MV-4-11 (cell line): ENCODE data around the gene RNF220.

Source experiments
- DNase-seq: peaks from one replicate; lab custom pipeline; 2025; lab: John Stamatoyannopoulos, UW

Gene RNF220

GRCh38 chr1:44587796-44588460, 182.9 kb downstream of the RNF220 start:
- DNase-seq, result no peak

DNA sequence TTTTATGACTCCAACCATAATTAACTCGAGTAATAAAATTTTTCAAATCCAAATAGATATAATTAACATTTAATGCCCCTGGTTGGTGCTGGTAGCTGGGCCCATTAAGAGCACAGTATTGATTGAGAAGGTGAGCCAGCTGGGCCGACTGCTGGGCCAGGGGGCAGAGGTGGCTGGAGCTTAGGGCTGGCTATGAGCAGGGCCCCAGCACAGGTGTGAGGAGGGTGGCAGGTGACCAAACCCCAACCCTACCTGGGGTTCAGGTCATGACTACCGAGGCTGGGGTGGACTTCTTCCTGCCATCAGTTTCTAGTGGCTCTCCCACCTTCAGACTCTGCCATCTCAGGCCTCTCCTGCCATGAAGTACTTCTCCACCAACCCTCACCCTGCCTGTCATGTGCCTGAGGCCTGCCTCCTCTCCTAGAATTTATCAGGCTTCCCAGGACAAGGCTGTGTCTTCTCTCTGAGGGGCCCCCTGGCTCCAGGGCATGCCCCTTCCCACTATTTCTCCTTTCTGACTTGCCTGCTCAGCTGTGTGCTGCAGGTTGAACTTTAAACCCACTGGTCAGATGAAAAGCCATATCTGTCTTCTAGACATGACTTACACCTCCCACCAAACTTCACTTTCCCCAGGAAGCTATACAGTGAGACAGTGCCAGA, 183.6 kb downstream of the RNF220 start:
- DNase-seq, result no peak

GRCh38 chr1:44590475-44590874, 185.4 kb downstream of the RNF220 start:
- no peak for DNase-seq

- DNase-seq, result peak; percentile 50
These were observed 186.3 kb downstream of the RNF220 start for GRCh38 chr1:44591381-44591780.

GRCh38 chr1:44592208-44593145, 187.4 kb downstream of the RNF220 start:
- no peak for DNase-seq

DNA sequence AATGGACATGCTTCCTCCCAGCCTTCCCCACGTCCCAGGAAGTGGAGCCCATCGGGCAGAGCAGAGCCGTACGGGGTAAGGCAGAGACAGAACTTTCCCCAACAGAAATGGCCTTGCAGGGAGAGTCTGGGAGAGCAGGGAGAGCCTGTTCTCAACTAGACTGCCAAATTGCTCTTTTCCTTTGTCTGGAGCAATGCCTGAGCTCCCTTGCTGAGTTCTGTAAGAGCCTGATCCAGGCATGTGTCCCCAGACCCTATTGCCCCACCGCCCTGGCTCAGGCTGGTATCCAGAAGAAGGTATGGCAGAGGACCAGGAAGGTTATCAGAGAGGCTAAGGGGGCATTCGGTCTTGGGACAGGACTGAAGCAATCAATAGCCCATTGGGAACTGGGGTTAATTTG, 189.3 kb downstream of the RNF220 start:
- no peak for DNase-seq

DNA sequence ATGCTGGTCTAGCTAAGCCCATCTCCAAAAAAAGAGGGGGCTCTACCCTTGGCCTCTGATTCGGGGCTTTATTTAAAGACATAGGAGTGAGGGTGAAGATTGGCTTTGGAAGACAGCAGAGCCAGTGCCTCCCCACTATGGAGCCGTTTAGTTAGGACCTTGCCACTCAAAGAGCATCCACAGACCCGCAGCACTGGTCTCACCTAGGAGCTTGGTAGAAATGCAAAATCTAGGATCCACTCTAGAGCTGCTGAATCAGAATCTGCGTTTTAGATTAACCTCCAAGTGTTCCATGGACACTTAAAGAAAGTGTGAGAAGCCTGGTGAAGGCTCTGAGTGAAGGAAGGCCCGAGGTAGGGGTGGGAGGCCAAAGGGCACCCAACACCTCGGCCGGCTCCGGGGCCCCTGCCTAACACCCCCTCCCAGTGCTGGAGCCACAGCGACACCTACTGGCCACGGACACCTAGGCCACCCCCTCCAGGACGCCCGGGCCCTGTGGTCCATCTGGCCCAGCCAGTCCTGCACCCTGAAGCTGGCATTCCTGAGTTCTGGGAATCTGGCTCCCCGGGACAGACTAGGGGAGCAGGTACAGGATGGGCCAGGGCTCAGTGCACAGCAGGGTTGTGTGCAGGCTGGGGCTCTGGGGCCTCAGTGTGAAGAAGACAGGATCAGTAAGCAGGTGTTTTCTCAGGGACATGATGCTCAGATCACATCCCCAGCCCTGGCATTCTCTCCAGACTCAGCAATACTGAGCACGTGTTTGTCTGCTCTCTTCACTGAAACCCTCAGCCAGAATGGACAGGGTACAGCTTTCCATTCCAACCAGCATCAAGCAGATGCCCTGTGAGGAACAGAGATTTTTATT, 190.0 kb downstream of the RNF220 start:
- DNase-seq, result peak; percentile 17

DNA sequence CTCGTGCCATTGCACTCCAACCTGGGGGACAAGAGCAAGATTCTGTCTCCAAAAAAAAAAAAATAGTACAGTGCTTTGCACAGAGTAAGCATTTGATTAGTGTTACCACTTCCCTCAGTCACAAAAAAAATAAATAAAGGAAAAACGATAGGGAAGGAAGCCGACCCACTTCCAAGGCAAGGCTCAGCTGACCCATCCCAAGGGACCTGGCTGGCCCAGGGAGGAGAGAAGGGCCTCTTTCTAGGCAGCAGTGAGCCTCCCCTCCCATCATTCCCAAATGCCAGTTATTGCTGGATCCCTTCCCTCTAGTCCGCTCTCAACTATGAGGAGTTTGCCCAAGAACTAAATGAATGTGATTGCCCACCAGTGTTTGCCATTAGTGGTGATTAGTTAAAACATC, 191.5 kb downstream of the RNF220 start:
- no peak for DNase-seq

- no peak for DNase-seq
These were observed 193.1 kb downstream of the RNF220 start for GRCh38 chr1:44598167-44598566.

GRCh38 chr1:44602634-44603628, 197.9 kb downstream of the RNF220 start:
- DNase-seq, result no peak

- DNase-seq, result no peak
These were observed 198.7 kb downstream of the RNF220 start for GRCh38 chr1:44603718-44604117.

GRCh38 chr1:44604157-44604955, 199.3 kb downstream of the RNF220 start:
- no peak for DNase-seq

GRCh38 chr1:44605914-44606615, 201.0 kb downstream of the RNF220 start:
- DNase-seq, result no peak

- DNase-seq, result no peak
These were observed 201.7 kb downstream of the RNF220 start for GRCh38 chr1:44606701-44607281.

GRCh38 chr1:44608141-44608540, 203.1 kb downstream of the RNF220 start:
- DNase-seq, result no peak

DNA sequence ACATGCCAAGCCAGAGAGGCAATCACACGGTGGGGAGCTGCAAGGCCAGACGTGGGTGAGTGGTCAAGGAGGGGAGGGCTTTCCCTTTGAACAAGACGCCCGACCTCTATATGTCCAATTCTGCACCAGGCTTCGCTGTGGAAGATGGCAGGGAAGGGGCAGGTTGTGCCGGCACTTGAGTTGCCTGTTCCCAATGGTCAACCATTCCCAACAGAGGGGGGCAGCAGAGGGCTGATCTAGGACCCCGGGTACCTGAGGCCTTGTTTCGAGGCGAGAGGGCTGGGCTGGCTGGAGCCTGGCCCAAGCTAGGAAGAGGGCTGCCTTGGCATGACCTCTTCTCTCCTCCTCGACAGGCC, 204.3 kb downstream of the RNF220 start:
- DNase-seq, result no peak

DNA sequence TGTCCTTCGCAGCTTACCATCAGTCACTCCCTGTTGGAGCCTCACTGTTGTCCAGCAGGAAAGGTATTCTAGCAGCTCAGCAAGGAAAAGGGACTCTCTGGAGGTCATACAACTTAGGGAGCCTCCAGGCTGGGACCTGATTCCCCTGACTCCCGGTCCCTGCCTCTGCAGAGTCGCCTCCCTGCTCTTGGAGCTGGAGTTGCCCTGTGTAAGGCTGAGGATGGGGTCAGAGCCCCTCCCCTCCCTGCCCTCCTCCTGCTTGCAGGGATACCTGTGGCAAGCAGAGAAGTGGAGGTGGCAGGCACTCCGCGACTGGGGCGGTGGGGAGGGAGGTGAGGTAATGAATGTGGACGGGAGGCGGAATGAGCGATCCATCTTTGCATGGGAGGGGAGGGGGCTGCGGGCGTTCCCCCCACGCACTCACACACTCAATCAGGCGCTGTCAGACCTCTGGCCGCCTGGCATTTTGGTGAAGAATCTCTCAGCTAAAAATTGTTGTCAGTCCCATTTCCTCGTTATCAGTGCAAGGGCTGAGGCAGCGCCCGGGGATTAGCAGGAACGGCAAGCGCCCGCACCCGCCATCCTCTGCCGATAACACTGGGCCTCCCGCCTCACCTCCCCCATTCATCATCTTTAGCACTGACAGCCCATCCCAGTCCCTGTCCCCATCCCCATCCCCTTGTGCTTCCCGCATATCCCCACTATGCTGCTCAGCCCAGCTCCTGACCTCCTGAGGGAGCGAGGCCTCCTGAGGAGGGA, 204.9 kb downstream of the RNF220 start:
- DNase-seq, result no peak

- DNase-seq, result no peak
These were observed 205.6 kb downstream of the RNF220 start for GRCh38 chr1:44610527-44611148.
